ENCODE results near the gene CEP85. TPM values are rescaled to one million over a fixed set of nuclear protein-coding genes. Genes with fewer than 3 reads are reported as not detected.

Gene CEP85
- polyA plus RNA-seq, 3 donors, result 8.2 to 32.5 (median 10.9) TPM

DNA sequence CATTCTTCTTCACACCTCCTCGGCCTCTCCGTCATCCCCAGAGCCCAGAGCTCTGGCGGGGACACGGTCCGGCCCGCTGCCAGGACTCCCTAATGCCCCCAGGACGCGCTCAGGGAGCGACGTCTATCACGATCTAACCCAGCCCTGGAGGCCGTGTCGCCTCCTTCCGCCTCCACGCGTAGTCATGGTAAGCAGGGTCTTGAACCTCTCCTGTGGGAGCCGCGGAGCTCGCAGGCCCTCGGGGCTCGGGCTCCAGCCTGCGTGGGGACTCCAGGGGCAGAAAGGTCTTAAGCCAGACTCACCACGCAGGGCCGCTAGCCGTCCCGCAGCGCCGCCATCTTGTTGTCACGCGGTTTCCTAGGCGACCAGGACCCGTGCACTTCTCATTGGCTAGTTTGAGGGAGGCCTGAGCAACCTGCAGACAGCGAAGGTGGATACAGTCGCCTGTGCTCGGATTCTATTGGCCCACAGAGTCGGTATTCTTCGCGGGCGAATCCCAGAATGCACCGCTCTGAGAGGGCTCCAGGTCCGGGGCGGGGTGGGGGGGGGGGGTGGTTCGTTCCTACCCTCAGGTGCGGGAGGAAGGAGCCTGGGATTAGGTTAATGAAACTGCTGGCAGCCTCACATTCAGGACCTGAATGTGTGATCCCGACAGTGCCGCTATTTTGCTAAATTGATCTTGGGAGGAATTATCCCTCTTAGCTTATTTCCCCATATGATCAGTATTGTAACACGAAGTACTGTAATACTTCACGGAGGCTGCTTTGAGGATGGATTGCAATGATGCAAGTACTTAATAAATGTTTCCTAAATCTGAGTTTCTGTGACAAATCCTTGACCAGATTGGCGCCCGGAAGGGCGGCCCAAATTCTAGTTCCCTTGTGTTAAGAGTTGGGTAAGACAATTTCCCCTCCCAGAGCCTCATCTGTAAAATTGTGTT lies 72.6 kb downstream of the CEP85 start, which contains the start of gene UBXN11:
UBXN11 (minus strand) TSS at position 347 of the 940 bp plus-strand sequence. CDS start 3,753 bp downstream, outside the sequence.
- Mint-ChIP-seq H3K27me3 (ENCODE audit: low read depth in 3 of 3) (peaks cover 0 to 7% (median 0%) of the 10 kb centered on the region in 3 donors), H3K27ac (peak within 1 kb of the TSS; percentile 95 to 100 (median 100)), H3K36me3 (peaks cover 11 to 26% of the 10 kb centered on the region in 2 donors), H3K4me1 (peaks cover 77% of the 10 kb centered on the region), H3K9me3 (peaks cover 0 to 2% (median 0%) of the 10 kb centered on the region in 7 donors), H3K4me3 (peak within 1 kb of the TSS; percentile 95 to 98)
- H3K9ac ChIP-seq (ENCODE audit: insufficient read depth, low read length, poor library complexity, severe bottlenecking), result peak within 1 kb of the TSS; percentile 73
- H3K9me3 ChIP-seq (replicated peaks in 1 of 2; ENCODE audit: control insufficient read depth in 1 of 2, insufficient read depth in 1 of 2, low read length in 2 of 2), result no peaks in the 10 kb centered on the region
- intact Hi-C loops (cut with micrococcal nuclease), result loop anchor here in 1 of 2 donors (1.0 to 2.0 kb wide), 4 partner anchors 10 to 28 kb away; no protein-coding TSS in a partner anchor
- H3K4me2 ChIP-seq (replicated peaks; ENCODE audit: extremely low read depth, low read length, poor library complexity, severe bottlenecking), result peak within 1 kb of the TSS; percentile 82
- no peak for TF ChIP-seq CTCF (IDR thresholded peaks at IDR 0.05)
- H3K4me1 ChIP-seq (ENCODE audit: control insufficient read depth in 1 of 2, insufficient read depth in 2 of 2, low read length in 2 of 2), result peaks cover 79 to 91% of the 10 kb centered on the region in 2 donors
- H3K79me2 ChIP-seq (ENCODE audit: insufficient read depth, low read length), result peaks cover 57% of the 10 kb centered on the region
- H3K4me3 ChIP-seq (replicated peaks in 1 of 3; ENCODE audit: low read depth in 2 of 3, low read length in 3 of 3), result peak within 1 kb of the TSS; percentile 58 to 83 (median 71)
- H2AFZ ChIP-seq (ENCODE audit: insufficient read depth, low read depth, low read length, poor library complexity, severe bottlenecking), result peak within 1 kb of the TSS; percentile 55
- H3K27ac ChIP-seq (ENCODE audit: low read depth in 1 of 2, low read length in 2 of 2), result peak within 1 kb of the TSS; percentile 91 to 97
- peaks cover 4 to 20% of the 10 kb centered on the region in 2 donors for H3K36me3 ChIP-seq (replicated peaks in 1 of 2; ENCODE audit: control insufficient read depth in 1 of 2, insufficient read depth in 2 of 2, low read length in 2 of 2)
- H3K27me3 ChIP-seq (ENCODE audit: control insufficient read depth in 2 of 2, insufficient read depth in 2 of 2, low read length in 2 of 2), result no peaks in the 10 kb centered on the region
- DNase-seq, result peak; percentile 91 to 98 (median 92)
- WGBS (ENCODE audit: insufficient coverage), result under 1% methylated on average over 32 of the region's 51 CpGs
- no peaks in the 10 kb centered on the region for H4K20me1 ChIP-seq (ENCODE audit: insufficient read depth, low read length)

- H3K4me1 Mint-ChIP-seq, result peaks cover 81% of the 10 kb centered on the region
- H3K9me3 Mint-ChIP-seq, result no peaks in the 10 kb centered on the region
- Histone ChIP-seq H3K27ac (ENCODE audit: low read depth in 1 of 2, low read length in 2 of 2) (peak overlapping the region; percentile 91 to 97), H3K27me3 (ENCODE audit: control insufficient read depth in 2 of 2, insufficient read depth in 2 of 2, low read length in 2 of 2) (no peaks in the 10 kb centered on the region), H2AFZ (ENCODE audit: insufficient read depth, low read depth, low read length, poor library complexity, severe bottlenecking) (no peak overlapping the region), H3K79me2 (ENCODE audit: insufficient read depth, low read length) (peaks cover 49% of the 10 kb centered on the region), H4K20me1 (ENCODE audit: insufficient read depth, low read length) (no peaks in the 10 kb centered on the region), H3K36me3 (replicated peaks in 1 of 2; ENCODE audit: control insufficient read depth in 1 of 2, insufficient read depth in 2 of 2, low read length in 2 of 2) (peaks cover 0 to 13% of the 10 kb centered on the region in 2 donors), H3K9ac (ENCODE audit: insufficient read depth, low read length, poor library complexity, severe bottlenecking) (peak overlapping the region; percentile 67), H3K4me3 (replicated peaks in 1 of 3; ENCODE audit: low read depth in 2 of 3, low read length in 3 of 3) (peak overlapping the region in 1 of 3 experiments; percentile 83), H3K9me3 (replicated peaks in 1 of 2; ENCODE audit: control insufficient read depth in 1 of 2, insufficient read depth in 1 of 2, low read length in 2 of 2) (no peaks in the 10 kb centered on the region), H3K4me1 (ENCODE audit: control insufficient read depth in 1 of 2, insufficient read depth in 2 of 2, low read length in 2 of 2) (peaks cover 80 to 96% of the 10 kb centered on the region in 2 donors), H3K4me2 (replicated peaks; ENCODE audit: extremely low read depth, low read length, poor library complexity, severe bottlenecking) (peak overlapping the region; percentile 82)
- peak overlapping the region; percentile 95 to 100 (median 100) for H3K27ac Mint-ChIP-seq
- intact Hi-C loops (cut with micrococcal nuclease), result loop anchor here in 1 of 2 donors (1.0 to 2.0 kb wide), 4 partner anchors 9 to 29 kb away; no protein-coding TSS in a partner anchor
- WGBS (ENCODE audit: insufficient coverage), result no CpG with 5 or more reads among the region's 6 CpGs
- no peak for DNase-seq
- H3K27me3 Mint-ChIP-seq (ENCODE audit: low read depth in 3 of 3), result peaks cover 0 to 7% (median 0%) of the 10 kb centered on the region in 3 donors
- H3K4me3 Mint-ChIP-seq, result peak overlapping the region; percentile 48 to 51
- peaks cover 9 to 22% of the 10 kb centered on the region in 2 donors for H3K36me3 Mint-ChIP-seq
- no peak for TF ChIP-seq CTCF (IDR thresholded peaks at IDR 0.05)
These were observed 73.4 kb downstream of the CEP85 start for GRCh38 chr1:26307363-26307781.

Data from CD14-positive monocyte (primary cell).